PC-3 (cell line): ENCODE measurements around the gene STIM1.

Experiments
- CTCF ChIP-seq: fragments of 300-600 bp; sonication (generic); conservative IDR thresholded peaks from 2 replicates; pipeline ENCODE4 v1.5.1; 2017; ENCODE audit warnings: antibody characterized with exemption, low read depth, mild to moderate bottlenecking, low read length
- EZH2 ChIP-seq: fragments of 300-600 bp; sonication (generic); IDR thresholded peaks from one replicate; pipeline ENCODE4 v1.6.1; 2017; ENCODE audit warnings: antibody characterized with exemption, mild to moderate bottlenecking, low read length; ENCODE audit not compliant: unreplicated experiment
- EZH2phosphoT487 ChIP-seq: fragments of 300-600 bp; sonication (generic); IDR thresholded peaks from 2 replicates; pipeline ENCODE4 v1.6.1; 2018; ENCODE audit warnings: mild to moderate bottlenecking, antibody characterized with exemption, low read length, borderline replicate concordance

GRCh38 chr11:3827434-3828186, 27.9 kb upstream of the STIM1 start:
- TF ChIP-seq EZH2 = no peak
- no peak for TF ChIP-seq CTCF
- TF ChIP-seq EZH2phosphoT487 = no peak
